ENCODE data around the gene NUDT4.

NUDT4 gene

DNA sequence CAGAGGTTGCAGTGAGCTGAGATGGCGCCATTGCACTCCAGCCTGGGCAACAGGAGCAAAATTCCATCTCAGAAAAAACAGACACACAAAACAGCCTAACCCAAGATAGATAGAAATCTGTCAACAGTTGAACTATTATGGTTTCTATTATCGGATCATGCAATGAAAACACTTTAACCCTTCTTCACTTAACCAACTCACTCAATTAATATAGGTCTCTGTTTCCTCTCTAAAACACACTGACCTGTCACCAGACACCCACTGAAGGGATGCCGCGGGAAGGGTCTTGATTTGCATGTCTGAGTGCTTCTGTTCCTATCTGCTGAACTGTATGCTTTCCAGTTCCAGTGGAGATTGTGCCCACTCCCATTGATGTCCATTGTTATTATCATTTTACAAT, 38.0 kb upstream of the NUDT4 start:
- H3K4me3 ChIP-seq (ENCODE audit: low read depth, low read length), result no peak overlapping the region
- TF ChIP-seq, protein P1, sequence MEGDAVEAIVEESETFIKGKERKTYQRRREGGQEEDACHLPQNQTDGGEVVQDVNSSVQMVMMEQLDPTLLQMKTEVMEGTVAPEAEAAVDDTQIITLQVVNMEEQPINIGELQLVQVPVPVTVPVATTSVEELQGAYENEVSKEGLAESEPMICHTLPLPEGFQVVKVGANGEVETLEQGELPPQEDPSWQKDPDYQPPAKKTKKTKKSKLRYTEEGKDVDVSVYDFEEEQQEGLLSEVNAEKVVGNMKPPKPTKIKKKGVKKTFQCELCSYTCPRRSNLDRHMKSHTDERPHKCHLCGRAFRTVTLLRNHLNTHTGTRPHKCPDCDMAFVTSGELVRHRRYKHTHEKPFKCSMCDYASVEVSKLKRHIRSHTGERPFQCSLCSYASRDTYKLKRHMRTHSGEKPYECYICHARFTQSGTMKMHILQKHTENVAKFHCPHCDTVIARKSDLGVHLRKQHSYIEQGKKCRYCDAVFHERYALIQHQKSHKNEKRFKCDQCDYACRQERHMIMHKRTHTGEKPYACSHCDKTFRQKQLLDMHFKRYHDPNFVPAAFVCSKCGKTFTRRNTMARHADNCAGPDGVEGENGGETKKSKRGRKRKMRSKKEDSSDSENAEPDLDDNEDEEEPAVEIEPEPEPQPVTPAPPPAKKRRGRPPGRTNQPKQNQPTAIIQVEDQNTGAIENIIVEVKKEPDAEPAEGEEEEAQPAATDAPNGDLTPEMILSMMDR (IDR thresholded peaks at IDR 0.05; ENCODE audit: borderline replicate concordance, insufficient read depth, low read depth, low read length), result no peak

DNA sequence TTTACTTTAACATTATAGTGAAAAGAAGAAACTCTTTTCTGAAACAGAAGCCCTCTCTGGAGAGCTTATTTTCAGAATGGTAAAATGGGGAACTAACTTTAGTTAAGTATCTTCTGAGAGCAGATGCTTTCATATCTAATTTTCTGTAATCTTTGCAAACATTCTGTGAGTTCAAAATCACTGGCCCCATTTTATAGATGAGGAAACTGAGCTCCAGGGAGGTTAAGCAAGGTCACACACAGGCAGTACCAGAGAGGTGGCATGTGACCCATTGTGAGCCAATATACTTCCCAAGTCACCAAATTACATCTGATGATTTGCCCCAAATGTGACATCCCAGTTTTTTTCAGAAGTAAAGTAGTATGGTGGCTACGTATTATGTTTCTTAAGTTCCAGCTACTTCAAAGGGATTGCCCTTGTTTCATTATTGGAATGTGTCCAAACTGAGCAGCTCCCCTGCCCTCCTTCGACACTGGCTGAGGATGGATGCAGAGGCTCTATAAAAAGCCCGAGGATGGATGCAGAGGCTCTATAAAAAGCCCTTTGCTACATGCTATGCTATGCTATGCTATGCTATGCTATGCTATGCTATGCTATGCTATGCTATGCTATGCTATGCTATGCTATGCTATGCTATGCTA, 36.2 kb upstream of the NUDT4 start:
- TF ChIP-seq, protein P1 (IDR thresholded peaks at IDR 0.05; ENCODE audit: borderline replicate concordance, insufficient read depth, low read depth, low read length), result no peak
- no peak overlapping the region for H3K4me3 ChIP-seq (ENCODE audit: low read depth, low read length)

- TF ChIP-seq, protein P1 (IDR thresholded peaks at IDR 0.05; ENCODE audit: borderline replicate concordance, insufficient read depth, low read depth, low read length), result no peak
- no peak overlapping the region for H3K4me3 ChIP-seq (ENCODE audit: low read depth, low read length)
Measured at GRCh38 chr12:93347054-93347785, 30.5 kb upstream of the NUDT4 start.

GRCh38 chr12:93348575-93349435, 28.9 kb upstream of the NUDT4 start:
- no peak overlapping the region for H3K4me3 ChIP-seq (ENCODE audit: low read depth, low read length)

GRCh38 chr12:93351726-93352125, 26.0 kb upstream of the NUDT4 start:
- TF ChIP-seq, protein P1 (IDR thresholded peaks at IDR 0.05; ENCODE audit: borderline replicate concordance, insufficient read depth, low read depth, low read length), result no peak

More at GRCh38 chr12:93348575-93349435, 28.9 kb upstream of the NUDT4 start:
- TF ChIP-seq, protein P1 (IDR thresholded peaks at IDR 0.05; ENCODE audit: borderline replicate concordance, insufficient read depth, low read depth, low read length), result no peak

DNA sequence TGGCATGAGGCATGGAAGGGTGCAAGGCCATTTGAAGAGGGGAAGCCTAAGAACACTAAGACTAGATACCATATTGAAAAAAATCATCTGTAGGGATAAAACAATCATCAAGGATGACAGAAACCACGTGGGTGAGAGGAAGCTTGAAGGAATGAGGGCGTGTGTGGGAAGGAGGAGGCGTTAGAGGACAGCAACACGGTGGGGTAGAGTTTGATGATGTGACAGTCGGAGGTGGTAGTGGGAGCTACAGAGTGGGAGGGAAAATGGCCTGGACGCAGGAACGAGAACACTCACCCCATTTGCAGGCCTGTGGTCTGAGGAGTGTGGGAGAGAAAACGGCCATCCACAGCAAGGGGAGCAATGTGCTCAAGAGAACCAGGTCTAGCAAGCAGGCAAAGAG, 25.4 kb upstream of the NUDT4 start:
- no peak overlapping the region for H3K4me3 ChIP-seq (ENCODE audit: low read depth, low read length)
- TF ChIP-seq, protein P1 (IDR thresholded peaks at IDR 0.05; ENCODE audit: borderline replicate concordance, insufficient read depth, low read depth, low read length), result no peak

More at GRCh38 chr12:93351726-93352125, 26.0 kb upstream of the NUDT4 start:
- H3K4me3 ChIP-seq (ENCODE audit: low read depth, low read length), result no peak overlapping the region

Data from GM12875 (cell line).